HG02870 (cell line): ENCODE results near the gene EIF4E2.
"Not testable (repeated sequence)": the region's sequence is repeated elsewhere in the genome, so short reads cannot be mapped to it uniquely, and the experiment has no call there.

ENCODE experiments used
- ATAC-seq: cut with Tn5 transposase; IDR thresholded peaks from one replicate; pipeline ENCODE4 v1.9.1; 2021; ENCODE audit warnings: mild to moderate bottlenecking, moderate library complexity; ENCODE audit not compliant: unreplicated experiment

Gene EIF4E2

GRCh38 chr2:232556426-232556825 lies 5.9 kb downstream of the EIF4E2 start:
- no peak for ATAC-seq

GRCh38 chr2:232562515-232563151 lies 12.1 kb downstream of the EIF4E2 start:
- ATAC-seq = no peak

- no peak for ATAC-seq
Measured at GRCh38 chr2:232563580-232563979, 13.1 kb downstream of the EIF4E2 start.

GRCh38 chr2:232567721-232568120 lies 17.2 kb downstream of the EIF4E2 start:
- no peak for ATAC-seq

GRCh38 chr2:232568161-232568560 lies 17.7 kb downstream of the EIF4E2 start:
- ATAC-seq = no peak

GRCh38 chr2:232569541-232569940 lies 19.1 kb downstream of the EIF4E2 start:
- no peak for ATAC-seq

GRCh38 chr2:232570481-232570880 lies 20.0 kb downstream of the EIF4E2 start:
- ATAC-seq = not testable (repeated sequence)

GRCh38 chr2:232571026-232571474 lies 20.6 kb downstream of the EIF4E2 start:
- ATAC-seq = no peak

GRCh38 chr2:232573042-232573441 lies 22.6 kb downstream of the EIF4E2 start:
- ATAC-seq = no peak

- ATAC-seq = no peak
Measured at GRCh38 chr2:232573771-232574435, 23.4 kb downstream of the EIF4E2 start.

- ATAC-seq = no peak
Measured at GRCh38 chr2:232574674-232575403, 24.4 kb downstream of the EIF4E2 start.

GRCh38 chr2:232575404-232575746 lies 24.9 kb downstream of the EIF4E2 start:
- no peak for ATAC-seq

- no peak for ATAC-seq
Measured at GRCh38 chr2:232576995-232577394, 26.5 kb downstream of the EIF4E2 start.

GRCh38 chr2:232577841-232578240 lies 27.4 kb downstream of the EIF4E2 start:
- no peak for ATAC-seq

- ATAC-seq = no peak
Measured at GRCh38 chr2:232578626-232579025, 28.1 kb downstream of the EIF4E2 start.

GRCh38 chr2:232580648-232580981 lies 30.1 kb downstream of the EIF4E2 start:
- no peak for ATAC-seq

GRCh38 chr2:232581725-232582124 lies 31.2 kb downstream of the EIF4E2 start:
- no peak for ATAC-seq

- no peak for ATAC-seq
Measured at GRCh38 chr2:232584238-232584637, 33.7 kb downstream of the EIF4E2 start.

- no peak for ATAC-seq
Measured at GRCh38 chr2:232586943-232587505, 36.5 kb downstream of the EIF4E2 start.

- no peak for ATAC-seq
Measured at GRCh38 chr2:232587512-232587911, 37.0 kb downstream of the EIF4E2 start.

GRCh38 chr2:232588031-232588430 lies 37.5 kb downstream of the EIF4E2 start:
- no peak for ATAC-seq
